GM12801 (cell line): Measurements from ENCODE around the gene CAPN12.

Source experiments
- CTCF ChIP-seq: IDR thresholded peaks from one replicate; pipeline ENCODE4 v1.5.1; 2011; ENCODE audit warnings: control low read depth; ENCODE audit not compliant: insufficient read length; ENCODE audit errors: extremely low read depth

The CAPN12 gene

GRCh38 chr19:38766276-38767047 lies 22.2 kb upstream of the CAPN12 start:
- no peak for TF ChIP-seq CTCF

- no peak for TF ChIP-seq CTCF
Observed at GRCh38 chr19:38765214-38765613, 20.9 kb upstream of the CAPN12 start.

- TF ChIP-seq CTCF, result no peak
Observed at GRCh38 chr19:38763795-38764220, 19.5 kb upstream of the CAPN12 start.

- TF ChIP-seq CTCF, result no peak
Observed at GRCh38 chr19:38759590-38760003, 15.3 kb upstream of the CAPN12 start.

GRCh38 chr19:38745316-38745715 lies 1.0 kb upstream of the CAPN12 start:
- TF ChIP-seq CTCF, result no peak

- no peak for TF ChIP-seq CTCF
Observed at GRCh38 chr19:38744874-38745273, 600 bp upstream of the CAPN12 start.

GRCh38 chr19:38743394-38744297 lies 628 bp downstream of the CAPN12 start:
- TF ChIP-seq CTCF, result no peak
